Uterus (tissue), 4 donors: ENCODE data around the gene ZCCHC2. TPM values are rescaled to one million over a fixed set of nuclear protein-coding genes. Genes with fewer than 3 reads are reported as not detected.

Source experiments
- DNase-seq, 2 donors: peaks; one replicate each; pipeline ENCODE4 v3.0.0-alpha.2; 2019 to 2020
- H3K27ac ChIP-seq, 2 donors: fragments of 200-600 bp; sonication (generic); 1 replicate in 1 of 2; 2 replicates in 1 of 2; pipeline ENCODE4 v1.5.1; 2016 to 2018
- H3K27me3 ChIP-seq, 2 donors: fragments of 200-600 bp; sonication (generic); one replicate each; pipeline ENCODE4 v1.5.1; 2018 to 2019; ENCODE audit warnings: control low read depth in 1 of 2
- H3K36me3 ChIP-seq, 2 donors: fragments of 200-600 bp; sonication (generic); one replicate each; pipeline ENCODE4 v1.5.1; 2019; ENCODE audit warnings: control low read depth in 1 of 2
- H3K4me1 ChIP-seq, 2 donors: fragments of 200-600 bp; sonication (generic); one replicate each; pipeline ENCODE4 v1.5.1; 2018 to 2019; ENCODE audit warnings: control low read depth in 1 of 2
- H3K4me3 ChIP-seq, 2 donors: fragments of 200-600 bp; sonication (generic); 1 replicate in 1 of 2; 2 replicates in 1 of 2; pipeline ENCODE4 v1.5.1; 2018 to 2019; ENCODE audit warnings: mild to moderate bottlenecking in 1 of 2
- H3K9me3 ChIP-seq, 2 donors: fragments of 200-600 bp; sonication (generic); one replicate each; pipeline ENCODE4 v1.5.1; 2019; ENCODE audit warnings: control low read depth in 1 of 2
- CTCF ChIP-seq, 4 experiments: fragments of 200-600 bp in 2 of 4; fragments of 450-650 bp in 2 of 4; sonication (generic) in 2 of 4; IDR thresholded peaks; one replicate each; pipeline ENCODE4 v1.5.1; 2016 to 2019; ENCODE audit warnings: antibody characterized with exemption in 4 of 4, mild to moderate bottlenecking in 2 of 4, moderate library complexity in 1 of 4
- POLR2A ChIP-seq, 2 donors: fragments of 450-650 bp; IDR thresholded peaks; one replicate each; pipeline ENCODE4 v1.6.1; 2016; ENCODE audit warnings: antibody characterized with exemption in 2 of 2, mild to moderate bottlenecking in 1 of 2, moderate library complexity in 1 of 2
- intact Hi-C: fragments of 100-400 bp; cut with DNase I; formaldehyde crosslinking; loops from one replicate; pipeline ENCODE4 v1.15.1; 2023; ENCODE audit warnings: low total_unique reads
- total RNA-seq, 4 donors: library from RNA; depleted of rRNA in 3 of 4; stranded (reverse); fragments of >200 nt in 3 of 4; gene quantifications; one replicate each; pipeline versions ENCODE4 v1.1.0 to v1.2.4, GENCODE V29; 2014 to 2023
- donor health status: DM: yes; HTN: yes; CAD: no.

Gene ZCCHC2
- total RNA-seq, 4 donors from 2014 or later = 7.4 to 44.8 (median 15.5) TPM

- no peak for DNase-seq
- H3K4me1 ChIP-seq = no peaks in the 10 kb centered on the region
- H3K36me3 ChIP-seq = no peaks in the 10 kb centered on the region
- H3K4me3 ChIP-seq = no peak overlapping the region
- intact Hi-C loops = no loop called here
- no peaks in the 10 kb centered on the region for H3K27me3 ChIP-seq
- TF ChIP-seq CTCF (IDR thresholded peaks at IDR 0.05) (no peak), POLR2A (IDR thresholded peaks at IDR 0.05) (no peak)
- no peak overlapping the region for H3K27ac ChIP-seq
- H3K9me3 ChIP-seq = no peaks in the 10 kb centered on the region
These were observed 52.0 kb downstream of the ZCCHC2 start for GRCh38 chr18:62574776-62575175.

GRCh38 chr18:62576271-62576670 lies 53.4 kb downstream of the ZCCHC2 start:
- no peak overlapping the region for H3K4me3 ChIP-seq
- TF ChIP-seq CTCF (IDR thresholded peaks at IDR 0.05) (no peak), POLR2A (IDR thresholded peaks at IDR 0.05) (no peak)
- intact Hi-C loops = no loop called here
- H3K4me1 ChIP-seq = no peaks in the 10 kb centered on the region
- H3K27ac ChIP-seq = no peak overlapping the region
- no peaks in the 10 kb centered on the region for H3K27me3 ChIP-seq
- no peaks in the 10 kb centered on the region for H3K9me3 ChIP-seq
- H3K36me3 ChIP-seq = no peaks in the 10 kb centered on the region
- no peak for DNase-seq

- DNase-seq = no peak
- Histone ChIP-seq H3K27ac (no peak overlapping the region), H3K4me3 (no peak overlapping the region), H3K9me3 (no peaks in the 10 kb centered on the region), H3K4me1 (no peaks in the 10 kb centered on the region), H3K27me3 (no peaks in the 10 kb centered on the region), H3K36me3 (no peaks in the 10 kb centered on the region)
- TF ChIP-seq CTCF (IDR thresholded peaks at IDR 0.05) (no peak), POLR2A (IDR thresholded peaks at IDR 0.05) (no peak)
- intact Hi-C loops = no loop called here
These were observed 54.2 kb downstream of the ZCCHC2 start for GRCh38 chr18:62576845-62577512.

GRCh38 chr18:62577765-62578164 lies 54.9 kb downstream of the ZCCHC2 start:
- H3K27ac ChIP-seq = no peak overlapping the region
- H3K36me3 ChIP-seq = no peaks in the 10 kb centered on the region
- no peak for DNase-seq
- no peaks in the 10 kb centered on the region for H3K9me3 ChIP-seq
- TF ChIP-seq POLR2A (IDR thresholded peaks at IDR 0.05) = no peak
- no peak for TF ChIP-seq CTCF (IDR thresholded peaks at IDR 0.05)
- no peaks in the 10 kb centered on the region for H3K27me3 ChIP-seq
- intact Hi-C loops = no loop called here
- no peaks in the 10 kb centered on the region for H3K4me1 ChIP-seq
- no peak overlapping the region for H3K4me3 ChIP-seq

- TF ChIP-seq POLR2A (IDR thresholded peaks at IDR 0.05) = no peak
- TF ChIP-seq CTCF (IDR thresholded peaks at IDR 0.05) = no peak
- Histone ChIP-seq H3K27ac (no peak overlapping the region), H3K9me3 (no peaks in the 10 kb centered on the region), H3K27me3 (no peaks in the 10 kb centered on the region), H3K36me3 (no peaks in the 10 kb centered on the region), H3K4me1 (no peaks in the 10 kb centered on the region), H3K4me3 (no peak overlapping the region)
- no peak for DNase-seq
- intact Hi-C loops = no loop called here
These were observed 56.2 kb downstream of the ZCCHC2 start for GRCh38 chr18:62578980-62579511.
